Mammary epithelial cell (primary cell): Measurements from ENCODE around the gene HAUS1.
"Not testable (repeated sequence)": the region's sequence is repeated elsewhere in the genome, so short reads cannot be mapped to it uniquely, and the experiment has no call there.

ENCODE experiments used
- EZH2 ChIP-seq: IDR thresholded peaks from 2 replicates; pipeline ENCODE4 v1.6.1; 2012; ENCODE audit warnings: low read length, inconsistent platforms, borderline replicate concordance
- TF ChIP-seq, protein P1 (sequence below), 2 donors: IDR thresholded peaks in 1 of 2; conservative IDR thresholded peaks in 1 of 2; 2 replicates each; pipeline ENCODE4 v1.5.1; 2011 to 2012; ENCODE audit warnings: inconsistent platforms in 2 of 2, low read length in 2 of 2, mild to moderate bottlenecking in 2 of 2, control low read depth in 1 of 2, low read depth in 1 of 2; ENCODE audit not compliant: insufficient read depth in 1 of 2; ENCODE audit errors: extremely low read depth in 1 of 2

DNA sequence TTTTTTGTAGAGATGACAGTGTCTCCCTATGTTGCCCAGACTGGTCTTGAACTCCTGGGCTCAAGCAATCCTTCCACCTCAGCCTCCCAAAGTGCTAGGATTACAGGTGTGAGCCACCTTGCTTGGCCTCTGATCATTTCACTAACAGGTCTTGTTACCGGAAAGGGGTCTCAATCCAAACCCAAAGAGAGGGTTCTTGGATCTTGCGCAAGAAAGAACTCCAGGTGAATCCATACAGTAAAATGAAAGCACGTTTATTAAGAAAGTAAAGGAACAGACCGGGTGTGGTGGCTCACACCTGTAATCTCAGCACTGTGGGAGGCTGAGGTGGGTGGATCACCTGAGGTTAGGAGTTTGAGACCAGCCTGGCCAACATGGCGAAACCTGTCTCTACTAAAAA, 56.7 kb downstream of the HAUS1 start:
- TF ChIP-seq, protein P1, sequence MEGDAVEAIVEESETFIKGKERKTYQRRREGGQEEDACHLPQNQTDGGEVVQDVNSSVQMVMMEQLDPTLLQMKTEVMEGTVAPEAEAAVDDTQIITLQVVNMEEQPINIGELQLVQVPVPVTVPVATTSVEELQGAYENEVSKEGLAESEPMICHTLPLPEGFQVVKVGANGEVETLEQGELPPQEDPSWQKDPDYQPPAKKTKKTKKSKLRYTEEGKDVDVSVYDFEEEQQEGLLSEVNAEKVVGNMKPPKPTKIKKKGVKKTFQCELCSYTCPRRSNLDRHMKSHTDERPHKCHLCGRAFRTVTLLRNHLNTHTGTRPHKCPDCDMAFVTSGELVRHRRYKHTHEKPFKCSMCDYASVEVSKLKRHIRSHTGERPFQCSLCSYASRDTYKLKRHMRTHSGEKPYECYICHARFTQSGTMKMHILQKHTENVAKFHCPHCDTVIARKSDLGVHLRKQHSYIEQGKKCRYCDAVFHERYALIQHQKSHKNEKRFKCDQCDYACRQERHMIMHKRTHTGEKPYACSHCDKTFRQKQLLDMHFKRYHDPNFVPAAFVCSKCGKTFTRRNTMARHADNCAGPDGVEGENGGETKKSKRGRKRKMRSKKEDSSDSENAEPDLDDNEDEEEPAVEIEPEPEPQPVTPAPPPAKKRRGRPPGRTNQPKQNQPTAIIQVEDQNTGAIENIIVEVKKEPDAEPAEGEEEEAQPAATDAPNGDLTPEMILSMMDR (conservative IDR thresholded peaks at IDR 0.05 in 1 of 2, IDR thresholded peaks at IDR 0.05 in 1 of 2; ENCODE audit: extremely low read depth in 1 of 2, insufficient read depth in 1 of 2, low read depth in 1 of 2, low read length in 2 of 2) = not testable (repeated sequence)
- TF ChIP-seq EZH2 = not testable (repeated sequence)
